Lower leg skin (tissue), 4 donors: ENCODE data around the gene PCDHAC2. TPM values are rescaled to one million over a fixed set of nuclear protein-coding genes. Genes with fewer than 3 reads are reported as not detected.

Source experiments
- DNase-seq, 2 donors: peaks; one replicate each; pipeline ENCODE4 v3.0.0-alpha.2; 2019; ENCODE audit warnings: low spot score in 2 of 2
- H3K4me3 ChIP-seq: fragments of 200-600 bp; sonication (generic); 2 replicates; pipeline ENCODE4 v1.5.1; 2017; ENCODE audit warnings: mild to moderate bottlenecking, low read depth; ENCODE audit not compliant: poor library complexity, severe bottlenecking
- CTCF ChIP-seq, 3 donors: fragments of 450-650 bp; IDR thresholded peaks; one replicate each; pipeline ENCODE4 v1.5.1; 2016; ENCODE audit warnings: antibody characterized with exemption in 3 of 3, mild to moderate bottlenecking in 3 of 3, moderate library complexity in 2 of 3
- POLR2A ChIP-seq, 2 donors: fragments of 450-650 bp; IDR thresholded peaks; one replicate each; pipeline ENCODE4 v1.6.1; 2016 to 2017; ENCODE audit warnings: antibody characterized with exemption in 2 of 2, mild to moderate bottlenecking in 1 of 2, moderate library complexity in 1 of 2
- WGBS, 2 donors: methylation state at CpG; one replicate each; pipeline ENCODE4 v1.1.5; 2018; 5-methylcytosine and 5-hydroxymethylcytosine counted together
- intact Hi-C: fragments of 100-400 bp; cut with DNase I; formaldehyde crosslinking; loops from one replicate; pipeline ENCODE4 v1.15.0; 2023; ENCODE audit warnings: low total_unique reads
- total RNA-seq, 4 donors: library from RNA; depleted of rRNA; stranded (reverse); fragments of >200 nt; gene quantifications; one replicate each; pipeline ENCODE4 v1.1.0, GENCODE V29; 2016

PCDHAC2 gene
- total RNA-seq, 4 donors from 2014 or later, result 0.21 to 0.29 (median 0.27) TPM; not detected in 1

GRCh38 chr5:140989254-140990020 lies 23.2 kb downstream of the PCDHAC2 start:
- WGBS, 2 donors, result 73 to 79% methylated on average over 7 of the region's 7 CpGs
- H3K4me3 ChIP-seq, result no peak overlapping the region
- intact Hi-C loops, result no loop called here
- no peak for TF ChIP-seq POLR2A (IDR thresholded peaks at IDR 0.05)
- TF ChIP-seq CTCF (IDR thresholded peaks at IDR 0.05), result no peak
- DNase-seq, result no peak

- TF ChIP-seq POLR2A (IDR thresholded peaks at IDR 0.05), result no peak
- TF ChIP-seq CTCF (IDR thresholded peaks at IDR 0.05), result no peak
- 58 to 60% methylated on average over 2 of the region's 2 CpGs for WGBS, 2 donors
- no peak overlapping the region for H3K4me3 ChIP-seq
- no peak for DNase-seq
- intact Hi-C loops, result no loop called here
Observed at GRCh38 chr5:140992828-140993227, 26.6 kb downstream of the PCDHAC2 start.

- TF ChIP-seq POLR2A (IDR thresholded peaks at IDR 0.05) (no peak), CTCF (IDR thresholded peaks at IDR 0.05) (no peak)
- intact Hi-C loops, result no loop called here
- H3K4me3 ChIP-seq, result no peak overlapping the region
- DNase-seq, result no peak
- WGBS, 2 donors, result 57 to 58% methylated on average over 1 of the region's 1 CpG
Observed at GRCh38 chr5:140996060-140996459, 29.8 kb downstream of the PCDHAC2 start.

GRCh38 chr5:140998921-140999410 lies 32.7 kb downstream of the PCDHAC2 start:
- WGBS, 2 donors, result 84 to 89% methylated on average over 2 of the region's 2 CpGs
- H3K4me3 ChIP-seq, result no peak overlapping the region
- DNase-seq, result no peak
- no peak for TF ChIP-seq POLR2A (IDR thresholded peaks at IDR 0.05)
- TF ChIP-seq CTCF (IDR thresholded peaks at IDR 0.05), result no peak
- intact Hi-C loops, result no loop called here

GRCh38 chr5:141001446-141001843 lies 35.2 kb downstream of the PCDHAC2 start:
- intact Hi-C loops, result no loop called here
- no peak for DNase-seq
- WGBS, 2 donors, result 5 to 8% methylated on average over 9 of the region's 9 CpGs

GRCh38 chr5:141001844-141002604 lies 35.7 kb downstream of the PCDHAC2 start:
- TF ChIP-seq CTCF (IDR thresholded peaks at IDR 0.05) (no peak), POLR2A (IDR thresholded peaks at IDR 0.05) (no peak)
- no peak overlapping the region for H3K4me3 ChIP-seq
- intact Hi-C loops, result no loop called here
- no peak for DNase-seq
- 6 to 8% methylated on average over 19 of the region's 19 CpGs for WGBS, 2 donors

More at GRCh38 chr5:141001446-141001843, 35.2 kb downstream of the PCDHAC2 start:
- H3K4me3 ChIP-seq, result no peak overlapping the region
- TF ChIP-seq POLR2A (IDR thresholded peaks at IDR 0.05), result no peak
